ENCODE results near the gene ARHGEF26.

ARHGEF26 gene

DNA sequence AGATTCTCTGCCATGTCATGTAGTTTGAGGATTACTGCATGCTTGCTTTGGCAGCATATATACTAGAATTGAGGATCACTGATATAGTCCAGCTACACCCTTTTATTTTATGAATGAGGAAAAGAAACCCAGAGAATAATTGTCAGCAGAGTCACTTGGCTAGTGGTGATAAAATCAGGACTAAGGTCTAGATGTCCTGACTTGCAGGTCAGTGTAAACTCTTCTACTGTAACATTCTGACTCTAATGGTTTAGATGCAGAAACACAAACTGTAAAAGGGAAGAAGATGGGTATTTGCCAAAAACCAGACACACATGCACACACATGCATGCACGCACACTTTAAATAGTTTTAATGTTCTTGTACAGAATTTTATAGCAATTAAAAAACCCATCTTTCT, 97.5 kb downstream of the ARHGEF26 start:
- DNase-seq: no peak

DNA sequence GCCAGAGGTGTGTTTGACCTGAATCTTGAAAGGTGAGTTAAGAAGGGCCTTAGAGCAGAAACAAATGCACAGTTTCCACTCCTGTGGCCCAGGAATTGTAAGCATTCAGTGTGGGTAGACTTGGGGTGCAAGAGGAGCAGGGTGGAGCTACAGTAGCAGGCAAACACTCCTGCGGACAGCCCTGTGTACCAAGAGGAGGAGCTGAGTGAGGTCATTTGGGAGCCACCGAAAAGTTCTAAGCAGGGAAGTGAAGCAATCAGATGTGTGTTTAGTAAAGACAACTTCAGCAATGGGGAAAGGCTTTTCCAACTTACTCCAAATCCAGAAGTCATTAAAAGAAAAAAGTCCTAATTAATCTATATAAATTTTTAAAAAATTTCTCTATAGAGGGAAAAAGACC, 99.3 kb downstream of the ARHGEF26 start:
- no peak for DNase-seq

DNA sequence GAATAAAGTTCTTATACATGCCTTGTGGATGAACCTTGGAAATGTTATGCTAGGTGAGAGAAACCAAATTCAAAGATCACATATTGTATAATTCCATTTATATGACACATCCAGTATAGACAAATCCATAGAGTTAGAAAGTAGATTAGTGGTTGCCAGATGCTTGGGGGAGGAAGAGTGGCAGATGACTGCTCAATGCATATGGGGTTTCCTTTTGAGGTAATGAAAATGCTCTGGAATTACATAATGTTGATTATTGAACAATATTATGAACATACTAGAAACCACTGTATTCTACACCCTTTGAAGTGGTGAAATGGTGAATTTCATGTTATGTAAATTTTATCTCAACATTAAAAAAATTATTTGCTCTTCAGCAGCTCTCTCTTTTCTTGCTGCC, 102.3 kb downstream of the ARHGEF26 start:
- no peak for DNase-seq

DNA sequence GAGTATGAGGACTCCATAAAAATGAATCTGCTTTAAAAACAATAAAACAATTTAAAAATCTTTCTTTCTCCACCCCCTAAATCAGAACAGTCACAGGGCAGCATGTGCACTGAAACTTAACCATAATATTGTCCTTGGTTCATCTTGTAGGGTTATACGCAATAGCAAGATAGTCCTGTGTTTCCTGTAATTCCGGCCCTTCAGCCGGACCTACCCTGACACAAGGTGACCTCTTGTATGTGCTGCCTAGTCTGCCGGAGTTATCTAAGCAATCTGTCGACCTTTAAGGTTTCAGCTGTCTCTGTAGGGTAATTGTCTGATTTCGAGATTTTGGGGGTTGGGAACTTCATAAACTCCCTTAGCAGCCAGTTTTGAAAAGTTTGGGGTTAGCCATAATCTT, 103.2 kb downstream of the ARHGEF26 start:
- DNase-seq: no peak

DNA sequence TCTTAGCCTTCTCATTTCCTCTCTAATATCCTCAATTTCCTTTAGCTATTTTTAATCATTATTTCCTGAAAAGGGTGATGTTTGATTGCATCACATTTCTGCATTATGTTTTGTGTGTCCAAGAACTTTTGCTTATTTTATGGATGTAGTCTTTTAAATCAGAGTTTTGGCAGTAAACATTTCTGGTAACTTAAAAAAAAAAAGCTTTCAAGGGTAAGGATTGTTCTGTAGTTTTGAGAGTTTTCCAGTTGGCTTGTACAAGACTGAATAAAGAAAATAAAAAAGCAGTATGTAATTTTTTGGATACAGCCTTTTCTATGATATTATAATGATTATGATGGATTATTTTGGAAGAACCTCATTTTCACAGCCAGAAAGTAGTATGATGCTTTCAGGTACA, 103.7 kb downstream of the ARHGEF26 start:
- DNase-seq: no peak

DNA sequence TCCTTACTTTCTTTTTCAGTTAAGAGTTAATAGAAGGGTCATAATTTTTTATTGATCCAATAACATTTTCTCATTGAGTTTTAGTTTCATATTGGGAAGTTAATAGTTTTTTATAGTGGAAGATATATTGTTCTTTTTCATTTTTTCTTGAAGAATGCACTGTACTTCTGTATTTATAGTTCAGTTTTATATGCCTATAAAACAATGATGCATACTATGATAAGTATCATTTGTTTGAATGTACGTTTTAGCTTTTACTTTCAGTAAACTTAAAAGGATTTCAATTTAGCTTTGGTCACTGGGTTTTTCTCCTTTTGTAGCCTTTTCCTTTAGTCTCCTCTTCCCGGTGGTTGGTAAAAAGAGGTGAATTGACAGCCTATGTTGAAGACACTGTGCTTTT, 104.3 kb downstream of the ARHGEF26 start:
- DNase-seq: no peak

DNA sequence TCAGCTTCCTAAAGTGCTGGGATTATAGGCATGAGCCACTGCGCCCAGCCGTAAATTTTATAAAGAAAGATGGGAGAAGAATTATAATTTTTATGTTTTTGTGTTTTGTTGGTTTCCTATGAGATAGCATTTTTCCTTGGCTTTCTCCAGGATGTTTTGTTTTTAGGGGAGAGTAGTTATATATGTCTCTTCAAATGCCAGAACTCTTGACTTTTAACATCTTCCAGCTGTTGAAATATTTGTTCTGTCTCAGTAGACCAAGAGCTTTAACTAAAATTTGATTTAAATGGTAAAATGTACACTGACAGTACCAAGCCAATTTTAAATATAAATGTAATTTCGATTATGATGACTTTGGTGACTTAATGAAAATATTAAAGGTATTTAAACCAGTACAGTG, 106.3 kb downstream of the ARHGEF26 start:
- no peak for DNase-seq

DNA sequence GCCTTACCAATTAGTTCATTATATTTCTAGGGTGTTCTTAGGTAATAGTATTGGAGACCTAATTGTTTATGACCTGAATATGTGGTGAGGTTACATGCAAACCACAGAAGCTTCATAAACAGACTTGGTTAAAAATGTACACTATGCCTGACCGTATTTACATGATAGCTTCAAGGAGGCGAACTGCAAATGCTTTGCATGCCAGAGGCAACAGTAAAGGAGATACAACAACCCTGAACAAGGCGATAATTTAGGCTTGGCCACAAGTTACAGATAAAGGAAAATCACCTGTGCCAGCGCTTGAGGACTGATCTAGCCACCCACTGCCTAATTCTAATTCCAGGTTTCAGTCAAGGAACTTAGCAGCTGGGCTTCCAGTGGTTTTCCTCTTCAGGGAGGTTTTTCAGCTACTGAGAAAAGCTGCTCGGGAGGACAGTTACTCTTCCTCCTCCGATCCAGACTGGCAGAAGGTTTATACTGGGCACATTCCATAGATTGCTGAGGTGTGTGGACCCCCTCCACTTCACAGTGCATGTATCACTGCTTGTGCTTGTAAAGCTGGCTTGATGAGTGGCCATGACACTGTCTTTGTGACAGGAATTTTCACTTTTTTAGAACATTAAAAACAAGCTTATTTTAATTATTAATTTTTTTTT, 107.5 kb downstream of the ARHGEF26 start:
- no peak for DNase-seq

DNA sequence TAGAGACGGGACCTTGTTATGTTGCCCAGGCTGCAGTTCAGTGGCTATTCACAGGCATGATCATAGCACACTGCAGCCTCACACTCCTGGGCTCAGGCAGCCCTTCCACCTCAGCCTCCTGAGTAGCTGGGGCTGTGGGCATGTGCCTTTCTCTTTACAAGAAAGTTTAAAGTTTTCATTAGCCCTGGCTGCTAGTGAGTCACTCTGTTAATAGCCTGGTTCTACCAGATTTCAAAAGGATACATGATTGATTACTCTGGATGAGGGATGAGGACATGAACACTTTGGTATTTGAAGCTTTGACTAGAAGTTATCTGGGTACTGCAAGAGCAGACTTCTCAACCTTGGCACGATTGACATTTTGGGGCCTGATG, 108.0 kb downstream of the ARHGEF26 start:
- no peak for DNase-seq

DNA sequence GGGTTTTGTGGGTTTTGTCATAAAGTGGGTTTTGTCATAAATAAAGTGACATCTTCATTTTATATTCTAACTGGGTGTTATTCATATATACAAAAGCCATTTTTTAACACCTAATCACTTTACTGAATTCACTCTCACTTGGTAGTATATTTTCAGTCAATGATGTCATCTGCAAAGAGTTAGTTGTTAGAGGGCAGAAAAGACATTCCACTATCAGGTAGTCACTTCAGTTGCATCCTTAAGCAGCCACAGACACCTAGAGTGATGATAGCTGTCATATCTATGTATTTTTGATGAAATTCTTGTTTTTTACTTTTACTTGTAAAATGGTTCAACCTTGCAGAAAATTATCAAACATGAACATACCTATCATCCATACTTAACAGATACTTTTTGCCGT, 114.1 kb downstream of the ARHGEF26 start:
- DNase-seq: no peak

DNA sequence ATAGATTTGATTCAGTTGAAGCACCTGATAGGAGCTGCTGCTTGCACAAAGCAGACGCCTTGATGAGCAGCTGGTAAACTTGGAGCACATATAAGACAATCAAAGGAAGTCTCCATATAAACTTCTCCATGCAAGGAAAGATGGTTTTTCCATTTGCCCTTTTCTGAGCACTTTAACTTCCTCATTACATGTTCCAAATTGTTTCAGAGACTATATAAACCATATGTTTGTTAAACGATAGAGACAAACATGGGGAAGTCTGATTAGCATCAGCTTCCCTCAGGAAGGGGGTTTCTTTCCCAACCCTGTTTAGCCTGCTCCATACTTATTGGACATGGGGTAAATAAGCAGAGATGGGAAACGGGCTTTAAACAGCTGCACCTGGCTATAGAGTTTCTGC, 115.1 kb downstream of the ARHGEF26 start:
- no peak for DNase-seq

DNA sequence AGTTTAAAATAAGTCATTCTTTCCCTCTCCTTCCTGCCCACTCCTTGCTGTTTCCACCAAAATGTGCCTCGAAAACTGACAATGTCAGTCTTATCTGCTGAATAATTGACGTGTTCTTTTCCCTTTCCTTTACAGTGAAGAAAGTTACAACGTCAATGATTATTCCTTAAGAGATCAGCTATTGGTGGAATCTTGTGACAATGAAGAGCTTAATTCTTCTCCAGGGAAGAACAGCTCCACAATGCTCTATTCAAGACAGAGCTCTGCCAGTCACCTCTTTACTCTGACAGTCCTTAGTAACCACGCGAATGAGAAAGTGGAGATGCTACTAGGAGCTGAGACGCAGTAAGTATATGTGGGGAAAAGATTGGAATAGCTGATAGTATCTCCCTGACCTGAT, 119.0 kb downstream of the ARHGEF26 start:
- DNase-seq: no peak

DNA sequence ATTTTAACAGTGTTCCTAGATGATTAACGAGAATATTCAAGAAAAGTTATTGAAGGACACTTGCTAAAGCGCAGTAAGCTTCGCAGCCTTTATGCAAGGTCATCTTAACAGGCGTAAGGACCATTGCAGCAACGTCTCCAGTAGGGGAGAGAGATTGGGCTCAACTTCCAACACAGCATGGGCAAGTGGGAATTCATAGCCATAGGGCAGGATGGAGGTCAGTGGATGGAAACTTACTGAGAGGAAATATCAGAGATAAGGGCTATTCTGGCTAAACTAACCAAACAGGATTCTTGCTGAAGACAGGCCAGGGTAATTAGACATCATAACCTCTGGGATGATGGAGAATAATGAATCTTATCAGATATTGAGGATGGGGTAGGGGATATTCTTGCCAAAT, 120.3 kb downstream of the ARHGEF26 start:
- DNase-seq: no peak

DNA sequence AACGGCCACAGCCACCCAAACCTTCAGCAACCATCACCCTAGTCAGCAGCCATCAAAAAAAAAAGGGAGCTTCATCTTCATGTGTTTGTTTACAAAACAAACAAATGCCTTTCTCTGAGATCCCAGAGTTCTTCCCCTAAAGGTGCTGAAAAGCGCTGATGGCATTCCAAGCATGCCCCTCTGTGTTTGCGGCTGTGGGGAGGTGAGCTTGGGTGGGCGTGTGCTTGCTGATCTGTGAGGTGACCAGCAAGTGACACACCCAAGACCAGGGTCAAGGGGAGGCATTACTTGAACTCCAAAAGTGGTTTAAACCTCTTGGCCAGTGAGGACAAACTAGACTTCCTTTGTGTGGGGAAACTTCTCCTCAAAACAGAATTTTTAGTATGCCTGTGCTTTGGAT, 121.6 kb downstream of the ARHGEF26 start:
- DNase-seq: no peak

DNA sequence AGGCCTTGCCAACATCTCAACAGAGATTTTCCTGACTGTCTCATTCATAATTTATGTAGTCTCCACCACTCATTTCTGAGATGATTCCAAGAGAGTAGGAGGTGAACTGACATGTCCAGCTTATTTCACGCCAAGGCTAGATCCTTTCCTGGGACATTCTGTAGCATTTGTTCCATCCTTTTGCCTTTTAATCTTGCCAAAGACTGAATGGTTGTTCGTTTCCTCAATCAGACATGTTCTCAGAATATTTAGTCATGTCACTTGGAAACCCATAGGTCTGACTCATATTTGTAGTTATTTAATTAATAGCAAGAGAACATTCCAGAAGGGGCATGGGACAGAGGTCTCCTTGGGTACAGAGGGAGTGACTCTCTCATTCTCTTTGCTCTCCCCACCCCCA, 122.2 kb downstream of the ARHGEF26 start:
- no peak for DNase-seq

DNA sequence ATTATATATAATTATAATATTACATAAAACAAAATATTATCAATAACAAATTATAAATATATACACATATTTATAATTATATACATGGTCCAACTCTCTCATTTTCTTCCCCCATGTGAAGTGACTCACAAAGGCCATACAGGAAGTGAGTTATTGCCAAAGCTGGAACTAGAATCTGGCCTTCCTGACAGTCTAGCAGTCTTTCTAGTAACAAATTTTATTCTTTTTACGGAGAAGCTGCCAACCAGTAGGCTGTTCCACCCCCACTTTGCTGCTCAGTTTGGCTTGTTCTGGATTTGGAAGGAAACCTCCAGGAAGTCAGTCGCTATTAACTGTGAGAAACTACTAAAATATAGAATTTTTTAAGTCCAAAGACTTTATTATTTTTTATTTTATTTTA, 123.5 kb downstream of the ARHGEF26 start:
- no peak for DNase-seq

DNA sequence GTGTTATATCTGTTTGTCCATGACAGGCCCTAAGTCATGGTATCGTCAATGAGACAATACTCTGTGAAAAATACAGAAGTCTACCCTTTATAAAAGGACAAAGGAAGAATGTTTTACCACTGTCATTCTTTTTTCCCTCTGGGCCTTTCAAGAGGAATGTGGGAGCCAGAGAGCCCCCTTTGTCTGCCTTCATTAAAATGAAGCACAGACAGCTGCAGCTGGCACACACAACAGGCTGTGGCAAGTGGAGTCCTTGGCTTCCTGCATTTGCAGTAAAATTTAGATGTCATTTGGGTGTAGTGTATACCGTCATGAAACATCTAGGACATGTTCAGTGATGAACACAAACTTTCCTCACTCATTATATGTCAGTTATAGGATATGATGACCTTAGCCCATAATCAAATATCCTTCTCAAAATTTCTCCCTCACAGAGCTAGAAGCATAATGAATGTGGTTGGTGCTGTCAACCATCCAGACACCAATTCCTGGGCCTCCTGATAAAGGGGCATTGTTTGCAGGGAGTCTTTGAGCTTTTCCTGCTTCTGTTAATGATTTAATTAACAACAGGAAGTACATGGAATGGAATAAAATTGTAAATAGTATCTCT, 126.7 kb downstream of the ARHGEF26 start:
- no peak for DNase-seq

DNA sequence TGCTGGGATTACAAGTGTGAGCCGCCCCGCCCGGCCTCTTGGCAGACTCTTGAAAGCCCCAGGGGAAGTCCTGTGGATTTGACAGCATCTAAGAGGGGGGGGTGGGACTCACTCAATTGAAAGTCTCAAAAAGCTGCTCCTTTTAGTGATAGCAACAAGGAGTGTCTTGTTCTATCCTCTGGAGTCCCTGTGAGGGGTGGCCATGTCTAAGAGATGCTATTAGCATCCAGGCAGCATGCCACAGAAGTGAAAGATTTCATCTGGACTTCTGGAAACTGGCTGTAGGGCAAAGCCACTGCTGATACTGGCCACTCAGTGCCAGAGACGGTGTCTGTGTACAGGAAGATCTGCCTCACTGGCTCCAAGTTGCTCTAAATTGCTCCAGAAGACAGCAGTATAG, 129.1 kb downstream of the ARHGEF26 start:
- no peak for DNase-seq

DNA sequence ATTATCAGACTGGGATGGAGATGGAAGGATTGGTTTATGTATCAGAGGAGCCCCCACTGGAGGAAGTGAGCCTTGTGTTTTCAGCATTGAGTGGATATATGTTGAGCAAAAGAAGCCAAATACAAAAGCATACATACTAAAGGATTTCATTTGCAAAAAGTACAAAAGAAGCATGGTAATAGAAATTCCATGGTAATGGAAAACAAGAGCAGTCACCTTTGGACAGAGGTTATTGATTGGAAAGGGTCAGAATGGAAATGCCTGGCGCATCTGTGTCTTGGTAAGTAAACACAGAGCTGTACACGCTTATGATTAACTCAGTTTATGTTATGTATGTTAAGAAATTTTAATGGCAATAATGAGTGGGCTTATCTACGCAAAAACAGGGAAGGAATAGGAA, 130.4 kb downstream of the ARHGEF26 start:
- no peak for DNase-seq

DNA sequence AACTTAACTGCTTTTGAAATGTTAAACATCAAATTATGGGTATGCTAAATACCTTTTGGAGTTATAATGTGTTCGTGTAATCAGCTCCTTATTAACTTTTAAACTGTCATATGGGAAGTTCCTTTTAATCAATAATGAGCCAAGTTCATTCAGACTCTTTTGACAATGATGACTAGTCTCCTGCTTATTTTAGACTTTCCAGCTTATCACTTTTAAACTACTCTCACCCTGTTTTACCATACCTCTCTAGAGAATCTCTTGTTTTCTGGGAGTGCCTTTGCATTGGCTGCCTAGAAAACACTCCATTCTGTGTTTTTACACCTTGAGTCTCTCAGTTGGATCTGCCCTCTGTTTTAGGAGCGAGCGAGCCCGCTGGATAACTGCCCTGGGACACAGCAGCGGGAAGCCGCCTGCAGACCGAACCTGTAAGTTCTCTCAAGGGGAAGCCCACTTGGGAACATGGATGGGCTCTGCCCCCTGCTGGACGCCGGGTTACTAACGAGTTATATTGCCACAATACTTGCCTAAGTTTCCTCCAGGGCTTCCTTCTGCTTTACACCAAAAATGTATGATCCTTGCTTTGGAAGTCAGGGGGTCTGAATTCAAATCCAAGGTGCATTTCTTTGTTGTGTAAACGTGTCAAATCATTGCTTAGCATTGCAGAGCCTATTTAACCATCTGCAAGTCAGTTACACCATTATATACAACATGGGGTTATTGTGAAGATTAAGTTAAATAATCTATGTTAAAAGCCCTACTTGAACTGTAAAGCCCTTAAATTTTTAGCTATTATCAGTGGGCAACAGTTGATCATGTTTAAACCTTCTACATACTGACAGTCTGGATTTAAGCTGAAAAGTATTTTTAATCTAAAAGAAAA, 131.8 kb downstream of the ARHGEF26 start:
- peak; percentile 38 for DNase-seq

DNA sequence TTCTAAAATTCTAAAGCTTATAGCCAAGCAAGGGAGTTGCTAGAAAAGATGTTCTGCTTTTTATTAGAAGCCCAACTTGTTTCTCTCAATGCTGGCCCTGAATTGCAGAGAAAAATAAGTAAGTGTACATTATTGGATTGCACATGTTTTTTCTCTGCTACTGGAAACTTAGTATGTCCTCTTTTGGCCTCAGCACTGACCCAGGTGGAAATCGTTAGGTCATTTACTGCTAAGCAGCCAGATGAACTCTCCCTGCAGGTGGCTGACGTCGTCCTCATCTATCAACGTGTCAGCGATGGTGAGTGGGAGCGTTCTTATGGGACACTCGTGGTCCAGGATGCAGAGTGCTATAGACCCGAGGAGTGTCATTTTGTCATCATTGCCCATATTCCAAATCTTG, 133.3 kb downstream of the ARHGEF26 start:
- no peak for DNase-seq

DNA sequence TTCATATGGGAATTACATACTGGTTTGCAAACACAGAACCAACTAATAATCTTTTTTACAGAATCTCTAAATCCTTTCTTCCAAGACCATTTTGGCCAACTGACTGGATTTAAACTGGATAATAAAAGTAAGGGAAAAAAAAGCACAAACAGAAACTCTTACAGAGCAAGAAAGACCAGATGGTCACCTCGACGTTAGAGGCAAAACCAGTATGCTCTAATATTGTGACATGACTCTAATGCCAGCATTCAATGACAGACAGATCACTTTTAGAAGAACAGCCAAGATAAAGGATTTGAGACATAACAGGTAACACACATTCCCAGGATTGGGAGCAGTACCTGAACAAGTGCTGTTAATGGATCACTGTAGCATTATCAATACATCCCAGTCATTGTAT, 152.2 kb downstream of the ARHGEF26 start:
- DNase-seq: no peak

DNA sequence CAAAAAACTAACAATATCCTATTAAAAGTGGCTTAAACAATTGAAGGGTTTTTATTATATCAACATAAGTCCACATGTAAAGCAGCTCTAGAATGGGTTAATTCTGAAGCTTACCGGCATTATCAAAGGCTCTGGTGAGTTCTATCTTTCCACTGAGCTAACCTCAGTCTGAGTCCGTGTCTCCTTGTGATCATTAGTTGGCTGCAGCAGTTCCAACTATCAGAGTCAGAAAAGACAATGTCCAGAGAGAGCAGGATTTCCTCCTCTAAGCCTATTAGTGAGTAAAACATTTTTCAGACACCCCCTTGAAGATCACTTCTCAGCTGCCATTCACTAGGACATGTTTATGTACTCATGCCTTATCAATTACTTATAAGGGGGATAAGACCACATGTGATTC, 153.2 kb downstream of the ARHGEF26 start:
- no peak for DNase-seq

DNA sequence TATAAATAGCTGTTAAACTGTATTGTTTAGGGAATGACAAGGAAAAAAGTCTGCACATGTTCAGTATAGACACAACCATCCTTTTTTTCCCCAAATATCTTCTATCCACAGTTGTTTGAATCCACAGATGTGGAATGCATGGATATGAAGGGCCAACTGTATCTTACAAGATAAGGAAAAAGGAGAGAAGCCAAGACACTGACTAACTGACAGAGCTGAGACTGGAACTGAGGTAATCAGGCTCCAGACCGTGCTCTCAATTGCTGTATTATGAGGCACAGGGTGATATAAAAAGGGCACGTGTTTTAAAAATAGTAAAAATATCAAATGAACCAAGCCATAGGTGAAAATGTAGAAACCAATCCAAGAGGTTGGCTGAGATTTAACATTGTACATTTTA, 154.1 kb downstream of the ARHGEF26 start:
- no peak for DNase-seq
